D721Med (cell line): ENCODE results near the gene KCMF1.

ENCODE experiments used
- DNase-seq: peaks from one replicate; pipeline ENCODE4 v3.0.0; 2011; ENCODE audit warnings: low spot score; ENCODE audit not compliant: insufficient read length
- FAIRE-seq: peaks from 2 replicates; lab custom pipeline; 2011; peaks lifted over from hg19 to GRCh38; lab: Jason Lieb, UNC
- CTCF ChIP-seq: IDR thresholded peaks from 2 replicates; pipeline ENCODE4 v1.5.1; 2012; ENCODE audit warnings: mild to moderate bottlenecking, control low read depth; ENCODE audit not compliant: insufficient read depth; ENCODE audit errors: missing control alignments

The KCMF1 gene

GRCh38 chr2:85064927-85065577 lies 94.1 kb downstream of the KCMF1 start:
- DNase-seq (no peak), FAIRE-seq (no peak)
- no peak for TF ChIP-seq CTCF

GRCh38 chr2:85066006-85066740 lies 95.2 kb downstream of the KCMF1 start:
- FAIRE-seq: no peak
- no peak for TF ChIP-seq CTCF
- DNase-seq: no peak

- DNase-seq (peak; percentile 51), FAIRE-seq (no peak)
- TF ChIP-seq CTCF: peak; percentile 76
These were observed 96.0 kb downstream of the KCMF1 start for GRCh38 chr2:85066874-85067351.

GRCh38 chr2:85071096-85071495 lies 100.1 kb downstream of the KCMF1 start:
- no peak for DNase-seq
- FAIRE-seq: no peak
- TF ChIP-seq CTCF: no peak

- TF ChIP-seq CTCF: no peak
These were observed 102.1 kb downstream of the KCMF1 start for GRCh38 chr2:85073033-85073432.

GRCh38 chr2:85076618-85077274 lies 105.8 kb downstream of the KCMF1 start:
- no peak for TF ChIP-seq CTCF

More at GRCh38 chr2:85073033-85073432, 102.1 kb downstream of the KCMF1 start:
- FAIRE-seq (no peak), DNase-seq (no peak)

More at GRCh38 chr2:85076618-85077274, 105.8 kb downstream of the KCMF1 start:
- DNase-seq (no peak), FAIRE-seq (no peak)
